ENCODE measurements around the gene CXorf65.

Gene CXorf65

DNA sequence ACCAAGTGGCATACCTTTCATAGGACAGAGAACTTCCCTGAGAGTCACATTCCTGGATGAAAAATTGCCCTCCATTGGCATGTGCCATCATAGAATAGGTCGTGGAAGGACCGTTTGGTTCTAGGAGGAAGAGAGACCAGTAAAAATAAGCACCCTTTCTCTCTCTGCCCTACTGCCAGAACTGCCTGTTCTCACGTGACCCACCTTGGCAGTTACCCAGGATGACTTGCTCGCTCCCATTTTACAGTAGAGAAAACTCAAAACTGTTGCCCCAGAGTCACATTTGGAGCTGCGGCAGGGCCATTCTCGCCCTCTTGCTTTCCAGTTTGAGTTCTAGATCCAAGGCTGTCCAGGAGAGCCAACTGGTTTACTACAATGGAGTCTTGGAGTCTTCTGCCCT lies 37.0 kb upstream of the CXorf65 start:
- DNase-seq (ENCODE audit: low spot score) = no peak
- TF ChIP-seq, protein P1, sequence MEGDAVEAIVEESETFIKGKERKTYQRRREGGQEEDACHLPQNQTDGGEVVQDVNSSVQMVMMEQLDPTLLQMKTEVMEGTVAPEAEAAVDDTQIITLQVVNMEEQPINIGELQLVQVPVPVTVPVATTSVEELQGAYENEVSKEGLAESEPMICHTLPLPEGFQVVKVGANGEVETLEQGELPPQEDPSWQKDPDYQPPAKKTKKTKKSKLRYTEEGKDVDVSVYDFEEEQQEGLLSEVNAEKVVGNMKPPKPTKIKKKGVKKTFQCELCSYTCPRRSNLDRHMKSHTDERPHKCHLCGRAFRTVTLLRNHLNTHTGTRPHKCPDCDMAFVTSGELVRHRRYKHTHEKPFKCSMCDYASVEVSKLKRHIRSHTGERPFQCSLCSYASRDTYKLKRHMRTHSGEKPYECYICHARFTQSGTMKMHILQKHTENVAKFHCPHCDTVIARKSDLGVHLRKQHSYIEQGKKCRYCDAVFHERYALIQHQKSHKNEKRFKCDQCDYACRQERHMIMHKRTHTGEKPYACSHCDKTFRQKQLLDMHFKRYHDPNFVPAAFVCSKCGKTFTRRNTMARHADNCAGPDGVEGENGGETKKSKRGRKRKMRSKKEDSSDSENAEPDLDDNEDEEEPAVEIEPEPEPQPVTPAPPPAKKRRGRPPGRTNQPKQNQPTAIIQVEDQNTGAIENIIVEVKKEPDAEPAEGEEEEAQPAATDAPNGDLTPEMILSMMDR (IDR thresholded peaks at IDR 0.05; ENCODE audit: extremely low read depth, missing control alignments) = no peak

DNA sequence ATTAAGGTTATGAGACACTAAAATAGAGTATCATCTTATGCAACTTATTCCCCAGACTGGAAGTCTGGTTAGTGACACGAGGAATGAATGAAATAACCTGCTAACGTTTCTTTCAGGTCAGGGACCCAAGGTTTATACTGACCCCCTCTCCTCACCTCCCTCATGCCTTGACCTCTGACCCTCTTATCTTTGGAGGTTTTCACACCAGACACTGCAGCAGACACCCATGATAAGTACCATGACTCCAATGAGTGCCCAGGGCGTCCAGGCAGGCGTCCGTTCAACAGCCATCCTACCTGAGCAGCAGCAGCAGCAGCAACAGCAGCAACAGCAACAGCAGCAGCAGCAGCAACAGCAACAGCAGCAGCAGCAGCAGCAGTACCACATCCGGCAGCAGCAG lies 33.9 kb upstream of the CXorf65 start:
- TF ChIP-seq, protein P1 (IDR thresholded peaks at IDR 0.05; ENCODE audit: extremely low read depth, missing control alignments) = no peak
- DNase-seq (ENCODE audit: low spot score) = no peak

DNA sequence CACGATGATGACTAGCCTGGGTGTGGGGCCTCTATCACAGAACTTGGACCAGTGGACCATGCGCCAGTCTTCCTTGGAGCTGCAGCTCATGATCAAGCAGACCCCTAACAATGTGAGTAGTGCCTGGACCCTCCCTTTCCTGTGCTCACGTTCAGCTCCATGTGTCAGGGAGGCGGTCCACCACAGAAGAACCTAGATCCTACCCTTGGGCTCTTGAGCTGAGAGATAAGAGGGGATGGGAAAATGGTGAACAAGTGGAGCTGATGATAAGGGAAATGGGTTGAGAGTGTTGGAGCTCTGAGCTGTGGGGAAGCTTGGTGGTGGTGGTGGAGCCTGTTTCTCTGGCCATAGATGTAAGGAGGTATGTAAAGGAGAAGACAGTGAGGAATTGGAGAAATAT lies 25.0 kb upstream of the CXorf65 start:
- TF ChIP-seq, protein P1 (IDR thresholded peaks at IDR 0.05; ENCODE audit: extremely low read depth, missing control alignments) = no peak
- no peak for DNase-seq (ENCODE audit: low spot score)

DNA sequence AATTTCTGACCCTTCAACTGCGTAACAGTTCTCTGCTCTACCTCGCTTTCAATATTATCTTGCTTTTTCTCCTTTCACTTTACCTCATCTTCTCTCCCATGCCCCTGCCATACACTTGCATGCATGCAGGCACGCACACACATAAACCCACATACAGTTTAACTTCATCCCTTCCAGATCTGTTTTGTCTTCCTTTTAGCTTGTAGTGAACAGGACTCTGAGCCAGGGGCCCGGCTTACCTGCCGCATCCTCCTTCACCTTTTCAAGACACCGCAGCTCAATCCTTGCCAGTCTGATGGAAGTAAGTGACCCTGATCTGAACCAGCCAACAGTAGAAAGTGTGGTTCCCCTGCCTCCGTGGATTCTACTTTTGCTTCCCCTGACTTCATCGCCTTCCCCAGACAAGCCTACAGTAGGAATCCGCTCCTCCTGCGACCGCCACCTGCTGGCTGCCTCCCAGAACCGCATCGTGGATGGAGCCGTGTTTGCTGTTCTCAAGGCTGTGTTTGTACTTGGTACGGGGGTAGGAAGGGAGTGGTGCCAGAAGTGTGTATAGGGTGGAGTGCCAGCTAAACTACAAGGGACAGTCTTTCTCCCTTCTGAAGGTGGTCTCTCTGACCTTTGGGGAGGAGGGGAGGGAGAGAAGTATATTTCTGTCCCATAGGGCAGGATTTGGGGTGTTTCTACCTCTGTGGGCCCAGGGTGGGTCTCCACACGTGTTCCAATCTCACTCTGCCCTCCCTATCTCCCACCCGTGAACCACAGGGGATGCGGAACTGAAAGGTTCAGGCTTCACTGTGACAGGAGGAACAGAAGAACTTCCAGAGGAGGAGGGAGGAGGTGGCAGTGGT lies 22.6 kb upstream of the CXorf65 start:
- TF ChIP-seq, protein P1 (IDR thresholded peaks at IDR 0.05; ENCODE audit: extremely low read depth, missing control alignments) = peak; percentile 58
- peak; percentile 63 for DNase-seq (ENCODE audit: low spot score)

DNA sequence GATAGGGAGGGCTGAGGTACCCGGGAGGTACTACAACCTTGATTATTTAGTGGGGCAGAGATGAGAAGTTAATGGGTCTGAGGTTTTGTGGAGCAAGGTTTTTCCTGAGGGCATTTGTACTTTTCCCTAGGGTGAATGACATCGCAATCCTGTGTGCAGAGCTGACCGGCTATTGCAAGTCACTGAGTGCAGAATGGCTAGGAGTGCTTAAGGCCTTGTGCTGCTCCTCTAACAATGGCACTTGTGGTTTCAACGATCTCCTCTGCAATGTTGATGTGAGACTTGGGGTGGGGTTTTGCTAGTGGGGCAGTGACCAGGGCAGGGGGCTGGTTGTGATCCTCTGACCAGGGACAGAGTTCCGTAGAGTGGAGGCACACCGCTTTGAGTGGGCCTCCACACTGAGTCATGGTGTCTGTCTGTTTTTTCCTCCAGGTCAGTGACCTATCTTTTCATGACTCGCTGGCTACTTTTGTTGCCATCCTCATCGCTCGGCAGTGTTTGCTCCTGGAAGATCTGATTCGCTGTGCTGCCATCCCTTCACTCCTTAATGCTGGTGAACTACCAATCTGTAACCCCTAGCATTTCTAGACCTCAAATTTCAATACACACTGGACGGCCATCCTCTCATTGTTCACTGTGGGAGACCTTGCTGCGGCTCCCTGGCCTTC lies 21.8 kb upstream of the CXorf65 start:
- TF ChIP-seq, protein P1 (IDR thresholded peaks at IDR 0.05; ENCODE audit: extremely low read depth, missing control alignments) = no peak
- no peak for DNase-seq (ENCODE audit: low spot score)

DNA sequence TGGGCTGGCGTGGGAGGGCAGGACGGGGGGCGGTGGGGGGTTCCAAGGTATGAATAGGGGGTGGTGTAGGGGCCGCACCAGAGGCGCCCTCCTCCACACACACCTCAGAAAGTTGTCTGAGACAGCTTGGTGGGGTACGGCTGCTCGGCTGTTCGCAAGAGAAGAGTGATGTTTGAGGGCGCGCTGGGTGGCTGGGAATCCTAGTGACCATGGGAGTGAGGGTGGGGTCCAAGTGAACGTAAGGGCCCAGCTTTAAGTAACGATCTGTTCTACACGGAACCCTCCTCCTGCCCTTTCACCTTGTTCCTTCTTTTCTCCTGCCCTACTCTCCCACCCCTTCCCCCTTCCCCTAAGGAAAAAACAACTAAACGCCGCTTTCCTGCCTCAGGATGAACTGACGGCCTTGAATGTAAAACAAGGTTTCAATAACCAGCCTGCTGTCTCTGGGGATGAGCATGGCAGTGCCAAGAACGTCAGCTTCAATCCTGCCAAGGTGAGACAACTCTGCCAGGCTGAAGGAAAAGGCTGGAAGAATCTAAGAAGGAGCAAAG lies 12.5 kb upstream of the CXorf65 start:
- TF ChIP-seq, protein P1 (IDR thresholded peaks at IDR 0.05; ENCODE audit: extremely low read depth, missing control alignments) = no peak
- no peak for DNase-seq (ENCODE audit: low spot score)
